Testis (tissue), 3 donors: ENCODE results near the gene SIGLEC15. TPM values are rescaled to one million over a fixed set of nuclear protein-coding genes. Genes with fewer than 3 reads are reported as not detected.
"Not testable (repeated sequence)": the region's sequence is repeated elsewhere in the genome, so short reads cannot be mapped to it uniquely, and the experiment has no call there.

ENCODE experiments used
- DNase-seq: peaks from one replicate; pipeline ENCODE4 v3.0.0-alpha.2; 2019
- H3K27ac ChIP-seq, 2 donors: fragments of 200-600 bp; sonication (generic); one replicate each; pipeline ENCODE4 v1.5.1; 2019
- H3K27me3 ChIP-seq: fragments of 200-600 bp; sonication (generic); one replicate; pipeline ENCODE4 v1.5.1; 2019
- H3K36me3 ChIP-seq: fragments of 200-600 bp; sonication (generic); one replicate; pipeline ENCODE4 v1.5.1; 2017; ENCODE audit warnings: low read depth; ENCODE audit errors: missing control alignments
- H3K4me1 ChIP-seq: fragments of 200-600 bp; sonication (generic); one replicate; pipeline ENCODE4 v1.5.1; 2019
- H3K4me3 ChIP-seq, 2 donors: fragments of 200-600 bp; sonication (generic); one replicate each; pipeline ENCODE4 v1.5.1; 2017 to 2019
- H3K9me3 ChIP-seq: fragments of 200-600 bp; sonication (generic); one replicate; pipeline ENCODE4 v1.5.1; 2017
- POLR2A ChIP-seq: fragments of 450-650 bp; IDR thresholded peaks from one replicate; pipeline ENCODE4 v1.6.1; 2017; ENCODE audit warnings: antibody characterized with exemption, mild to moderate bottlenecking, moderate library complexity
- WGBS, 2 donors: methylation state at CpG; one replicate each; pipeline ENCODE4 v1.1.5; 2018; 5-methylcytosine and 5-hydroxymethylcytosine counted together
- intact Hi-C: fragments of 100-400 bp; cut with DNase I; formaldehyde crosslinking; loops from one replicate; pipeline ENCODE4 v1.15.1; 2023; ENCODE audit warnings: low total_unique reads
- polyA plus RNA-seq: library from polyadenylated mRNA; stranded (reverse); fragments of 350-450 nt; fragmentation: Illumina TruSeq; extraction: RNeasy Lipid Tissue Mini Kit (QIAGEN cat#74804); gene quantifications from one replicate; pipeline ENCODE4 v1.2.3, GENCODE V29; 2014; ENCODE audit warnings: low read depth, low replicate concordance; ENCODE audit not compliant: insufficient read depth
- total RNA-seq, 2 donors: library from RNA; depleted of rRNA; stranded (reverse); fragments of >200 nt; gene quantifications; one replicate each; pipeline ENCODE4 v1.2.3, GENCODE V29; 2016
- TF ChIP-seq, protein P1 (sequence below), 3 experiments: fragments of 450-650 bp in 2 of 3; fragments of 200-600 bp in 1 of 3; sonication (generic) in 1 of 3; IDR thresholded peaks; one replicate each; pipeline ENCODE4 v1.5.1; 2016 to 2019; ENCODE audit warnings: antibody characterized with exemption in 3 of 3, mild to moderate bottlenecking in 2 of 3, moderate library complexity in 1 of 3

SIGLEC15 gene
- total and polyA plus RNA-seq, 3 donors from 2014 or later = 0.19 to 0.20 TPM; not detected in 1

DNA sequence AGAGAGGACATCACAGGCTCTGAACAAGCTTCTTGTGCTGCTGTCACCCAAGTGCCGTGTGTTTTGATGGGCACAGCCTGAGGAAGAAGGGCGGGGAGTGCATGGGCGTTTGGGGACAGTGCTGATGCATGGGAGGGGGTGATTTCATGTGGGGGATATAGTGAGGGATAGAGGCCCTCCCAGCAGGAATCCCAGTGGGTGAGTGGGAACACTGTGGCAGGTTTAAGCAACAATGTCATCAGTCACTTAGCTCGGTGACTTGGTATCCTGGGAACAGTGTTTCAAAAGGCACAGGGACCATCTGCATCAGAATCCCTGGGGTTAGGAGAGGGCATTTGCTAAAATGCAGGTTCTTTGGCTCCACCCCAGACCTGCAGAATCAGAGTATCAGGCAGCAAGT, 609 bp downstream of the SIGLEC15 start:
- intact Hi-C loops = no loop called here
- DNase-seq = no peak
- Histone ChIP-seq H3K36me3 (no peaks in the 10 kb centered on the region), H3K27me3 (no peaks in the 10 kb centered on the region), H3K4me3 (no peak overlapping the region), H3K4me1 (no peaks in the 10 kb centered on the region), H3K9me3 (no peaks in the 10 kb centered on the region), H3K27ac (no peak overlapping the region)
- 82 to 89% methylated on average over 4 of the region's 4 CpGs for WGBS, 2 donors
- TF ChIP-seq, protein P1, sequence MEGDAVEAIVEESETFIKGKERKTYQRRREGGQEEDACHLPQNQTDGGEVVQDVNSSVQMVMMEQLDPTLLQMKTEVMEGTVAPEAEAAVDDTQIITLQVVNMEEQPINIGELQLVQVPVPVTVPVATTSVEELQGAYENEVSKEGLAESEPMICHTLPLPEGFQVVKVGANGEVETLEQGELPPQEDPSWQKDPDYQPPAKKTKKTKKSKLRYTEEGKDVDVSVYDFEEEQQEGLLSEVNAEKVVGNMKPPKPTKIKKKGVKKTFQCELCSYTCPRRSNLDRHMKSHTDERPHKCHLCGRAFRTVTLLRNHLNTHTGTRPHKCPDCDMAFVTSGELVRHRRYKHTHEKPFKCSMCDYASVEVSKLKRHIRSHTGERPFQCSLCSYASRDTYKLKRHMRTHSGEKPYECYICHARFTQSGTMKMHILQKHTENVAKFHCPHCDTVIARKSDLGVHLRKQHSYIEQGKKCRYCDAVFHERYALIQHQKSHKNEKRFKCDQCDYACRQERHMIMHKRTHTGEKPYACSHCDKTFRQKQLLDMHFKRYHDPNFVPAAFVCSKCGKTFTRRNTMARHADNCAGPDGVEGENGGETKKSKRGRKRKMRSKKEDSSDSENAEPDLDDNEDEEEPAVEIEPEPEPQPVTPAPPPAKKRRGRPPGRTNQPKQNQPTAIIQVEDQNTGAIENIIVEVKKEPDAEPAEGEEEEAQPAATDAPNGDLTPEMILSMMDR (IDR thresholded peaks at IDR 0.05) = no peak
- no peak for TF ChIP-seq POLR2A

DNA sequence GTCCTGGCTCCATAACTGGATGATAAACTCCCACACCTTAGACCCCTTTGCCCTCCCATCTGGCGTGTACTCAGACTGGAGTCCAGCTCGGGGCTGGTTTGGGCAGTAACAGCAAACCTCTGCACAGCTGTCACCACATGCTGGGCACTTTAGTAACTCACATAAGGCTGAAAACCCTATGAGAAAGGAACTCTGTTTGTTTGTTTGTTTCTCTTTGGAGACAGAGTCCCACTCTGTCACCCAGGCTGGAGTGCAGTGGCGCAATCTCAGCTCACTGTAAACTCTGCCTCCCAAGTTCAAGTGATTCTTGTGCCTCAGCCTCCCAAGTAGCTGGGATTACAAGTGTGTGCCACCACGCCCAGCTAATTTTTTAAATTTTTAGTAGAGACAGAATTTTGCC, 1.2 kb downstream of the SIGLEC15 start:
- DNase-seq, H3K36me3 ChIP-seq, H3K27me3 ChIP-seq, H3K27ac ChIP-seq, H3K4me3 ChIP-seq, H3K4me1 ChIP-seq, H3K9me3 ChIP-seq, intact Hi-C loops: not testable (repeated sequence)
- 90 to 96% methylated on average over 4 of the region's 4 CpGs for WGBS, 2 donors

DNA sequence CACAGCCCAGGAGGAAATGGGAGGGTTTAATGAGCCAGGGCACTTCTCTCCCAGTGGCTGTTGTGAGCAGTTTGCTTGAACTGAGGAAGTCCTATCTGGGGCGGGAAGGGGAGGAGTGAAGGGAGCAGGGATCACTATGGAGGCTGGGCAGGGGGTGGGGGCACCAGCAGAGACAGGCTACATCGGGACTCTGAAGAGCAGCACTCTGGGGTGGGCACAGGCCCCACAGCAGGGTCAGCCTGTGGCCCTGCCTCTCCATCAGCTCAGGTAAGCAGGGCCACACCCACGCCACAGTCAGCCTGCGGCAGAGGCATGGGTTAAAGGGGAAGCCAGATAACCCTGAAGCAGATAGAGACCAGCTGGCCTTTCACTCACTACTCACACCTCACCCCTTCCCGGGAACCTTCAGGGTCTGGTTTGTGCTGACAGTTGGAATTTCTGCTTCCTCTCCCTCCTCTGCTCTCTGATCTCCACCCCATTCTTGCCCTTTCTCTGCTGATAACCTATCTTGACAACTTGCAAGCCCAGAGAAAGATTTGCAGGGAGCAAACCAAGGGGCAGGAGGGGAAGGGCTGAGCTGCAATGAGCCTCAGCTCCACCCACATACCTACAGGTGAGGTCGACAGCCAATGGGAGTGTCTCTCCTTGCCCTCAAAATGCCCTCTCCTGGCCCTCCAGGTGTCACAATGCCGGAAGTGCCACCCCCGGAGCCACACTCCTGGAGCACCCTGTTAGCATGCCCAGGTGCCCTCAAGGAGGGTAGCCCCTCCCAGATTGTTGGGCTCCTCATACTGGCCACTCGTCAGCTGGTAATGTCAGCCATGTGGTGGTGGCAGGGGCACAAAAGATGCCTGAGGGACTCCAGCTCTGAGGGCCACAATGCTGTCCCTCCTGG, 3.7 kb downstream of the SIGLEC15 start:
- Histone ChIP-seq H3K4me1 (no peaks in the 10 kb centered on the region), H3K4me3 (no peak overlapping the region), H3K27me3 (no peaks in the 10 kb centered on the region), H3K27ac (no peak overlapping the region), H3K9me3 (no peaks in the 10 kb centered on the region), H3K36me3 (no peaks in the 10 kb centered on the region)
- no peak for TF ChIP-seq POLR2A
- TF ChIP-seq, protein P1 (IDR thresholded peaks at IDR 0.05) = no peak
- intact Hi-C loops = no loop called here
- DNase-seq = no peak
- WGBS, 2 donors = 67 to 73% methylated on average over 8 to 9 of the region's 9 CpGs

DNA sequence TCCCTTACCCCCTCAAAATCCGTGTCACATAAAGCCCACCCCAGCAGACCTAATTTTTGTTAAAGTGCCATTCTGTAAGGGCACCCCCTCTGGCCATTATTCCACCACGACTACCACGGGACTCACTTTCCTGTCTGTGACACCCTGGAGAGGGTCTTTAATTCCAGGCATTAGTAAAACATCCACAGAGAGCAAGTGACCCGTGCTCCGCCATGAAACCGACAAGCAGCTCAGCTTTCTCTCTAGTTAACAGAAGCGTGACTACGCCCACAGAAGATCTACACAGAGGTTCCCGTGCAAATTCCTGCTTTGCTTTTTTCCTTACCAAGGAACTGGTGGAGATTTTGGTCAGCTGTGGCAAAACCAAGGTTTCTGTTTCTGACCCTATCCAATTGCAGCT, 4.4 kb downstream of the SIGLEC15 start:
- Histone ChIP-seq H3K36me3 (no peaks in the 10 kb centered on the region), H3K4me1 (no peaks in the 10 kb centered on the region), H3K4me3 (no peak overlapping the region), H3K9me3 (no peaks in the 10 kb centered on the region), H3K27me3 (no peaks in the 10 kb centered on the region), H3K27ac (no peak overlapping the region)
- DNase-seq = no peak
- no peak for TF ChIP-seq POLR2A
- TF ChIP-seq, protein P1 (IDR thresholded peaks at IDR 0.05) = no peak
- WGBS, 2 donors = 64 to 72% methylated on average over 9 of the region's 9 CpGs
- intact Hi-C loops = no loop called here

DNA sequence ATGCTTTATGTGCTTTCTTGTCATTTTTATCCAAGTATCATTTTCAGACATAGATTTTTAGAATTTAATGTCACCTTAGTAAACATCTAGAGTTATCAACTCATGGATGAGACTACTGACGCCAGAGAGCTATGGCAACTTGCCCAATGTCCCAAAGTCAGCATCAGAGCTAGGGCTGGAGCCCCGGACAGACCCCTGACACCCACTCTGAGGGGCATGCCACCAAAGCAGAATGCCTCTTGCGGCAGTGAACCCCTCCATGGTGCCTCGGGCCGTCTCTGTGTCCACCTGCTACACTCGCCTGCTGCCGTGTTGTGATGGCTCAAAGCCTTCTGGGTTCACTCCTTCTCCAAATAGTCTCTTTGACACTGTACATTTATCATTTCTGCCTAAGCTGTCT, 5.4 kb downstream of the SIGLEC15 start:
- Histone ChIP-seq H3K4me1 (peaks cover 2% of the 10 kb centered on the region), H3K36me3 (no peaks in the 10 kb centered on the region), H3K4me3 (no peak overlapping the region), H3K27me3 (no peaks in the 10 kb centered on the region), H3K9me3 (no peaks in the 10 kb centered on the region), H3K27ac (no peak overlapping the region)
- TF ChIP-seq POLR2A = no peak
- TF ChIP-seq, protein P1 (IDR thresholded peaks at IDR 0.05) = no peak
- intact Hi-C loops = no loop called here
- no peak for DNase-seq
- WGBS, 2 donors = 81 to 95% methylated on average over 7 of the region's 7 CpGs
